Activated naive CD4-positive, alpha-beta T cell treated with anti-CD3 and anti-CD28 coated beads, Interleukin-2, amount 50 U/mL, for 24 hours (primary cell): ENCODE results near the gene ENPP6.
"Not testable (repeated sequence)": the region's sequence is repeated elsewhere in the genome, so short reads cannot be mapped to it uniquely, and the experiment has no call there.

ENCODE experiments used
- H3K27ac Mint-ChIP-seq: one replicate; pipeline ENCODE4 v1.8.0; 2021; ENCODE audit warnings: mild to moderate bottlenecking, mixed read lengths
- H3K27me3 Mint-ChIP-seq: one replicate; pipeline ENCODE4 v1.8.0; 2021; ENCODE audit warnings: mixed read lengths
- H3K36me3 Mint-ChIP-seq: one replicate; pipeline ENCODE4 v1.8.0; 2021; ENCODE audit warnings: mixed read lengths
- H3K4me1 Mint-ChIP-seq: one replicate; pipeline ENCODE4 v1.8.0; 2021; ENCODE audit warnings: mixed read lengths
- H3K4me3 Mint-ChIP-seq: one replicate; pipeline ENCODE4 v1.8.0; 2021; ENCODE audit warnings: mild to moderate bottlenecking, mixed read lengths
- H3K9me3 Mint-ChIP-seq: one replicate; pipeline ENCODE4 v1.8.0; 2021; ENCODE audit warnings: mixed read lengths

Gene ENPP6

DNA sequence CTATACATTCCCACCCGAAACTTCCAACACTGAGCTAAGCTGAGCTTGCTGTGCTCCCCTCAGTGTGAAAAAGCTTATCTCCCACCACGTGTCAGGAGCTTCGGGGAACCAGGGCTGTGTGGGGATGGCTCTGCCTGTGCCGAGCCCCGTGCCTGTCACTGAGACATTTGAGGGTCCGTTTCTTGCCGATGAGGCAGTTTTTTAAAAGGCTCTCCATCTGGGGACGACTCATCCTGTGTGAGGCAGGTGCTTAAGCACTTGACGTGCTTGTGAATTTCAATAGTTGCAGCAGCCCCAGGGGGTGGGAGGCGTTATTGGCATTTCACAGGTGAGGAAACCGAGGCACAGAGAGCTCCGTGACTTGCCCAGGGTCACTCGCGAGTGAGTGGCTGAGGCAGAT lies 160.8 kb downstream of the ENPP6 start:
- H3K4me1 Mint-ChIP-seq = no peaks in the 10 kb centered on the region

DNA sequence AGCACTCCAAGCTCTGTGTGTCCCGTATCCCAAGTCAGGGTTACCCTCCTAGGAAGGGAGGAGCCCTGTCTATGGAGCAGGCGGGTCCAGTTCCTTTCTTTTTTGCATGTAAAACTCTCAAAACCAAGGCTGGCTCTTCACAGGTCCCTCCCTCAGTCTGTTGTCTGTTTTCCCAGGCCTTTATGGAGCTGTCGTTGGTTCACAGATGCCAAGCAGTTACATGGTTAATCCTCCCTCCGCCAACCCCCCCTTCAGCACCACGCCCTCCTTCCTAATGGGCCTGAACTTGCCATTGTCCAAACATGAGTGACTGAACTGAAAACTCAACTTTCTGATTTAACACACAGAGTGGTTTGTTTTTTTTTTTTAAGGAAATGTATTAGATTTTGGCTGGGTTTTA lies 164.2 kb downstream of the ENPP6 start:
- Mint-ChIP-seq H3K36me3 (no peaks in the 10 kb centered on the region), H3K4me3 (no peak overlapping the region), H3K9me3 (peaks cover 7% of the 10 kb centered on the region), H3K4me1 (no peaks in the 10 kb centered on the region), H3K27me3 (peaks cover 12% of the 10 kb centered on the region), H3K27ac (no peak overlapping the region)

More for the DNA sequence above, 160.8 kb downstream of the ENPP6 start:
- Mint-ChIP-seq H3K4me3 (no peak overlapping the region), H3K27me3 (peaks cover 3% of the 10 kb centered on the region), H3K9me3 (peaks cover under 1% of the 10 kb centered on the region), H3K27ac (no peak overlapping the region), H3K36me3 (no peaks in the 10 kb centered on the region)

DNA sequence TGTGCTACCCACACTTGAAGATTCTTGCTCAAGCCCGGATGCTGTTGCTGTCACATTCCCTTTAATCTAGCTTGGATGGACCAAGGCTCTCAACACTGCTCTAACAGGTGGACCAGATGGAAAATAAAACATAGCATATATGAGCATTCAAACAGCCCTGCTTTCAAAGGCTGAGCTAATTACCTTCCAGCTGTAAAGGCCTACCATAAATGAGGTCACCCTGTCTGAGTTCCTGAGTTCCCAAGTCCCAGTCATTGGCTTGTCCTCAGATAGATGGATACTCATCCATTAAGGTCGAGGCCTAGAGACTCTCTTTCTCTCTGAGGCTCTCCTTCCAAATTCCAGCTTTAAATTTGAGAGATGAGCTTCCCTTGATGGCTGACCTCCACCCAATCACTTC lies 165.1 kb downstream of the ENPP6 start:
- H3K27ac Mint-ChIP-seq = no peak overlapping the region
- no peaks in the 10 kb centered on the region for H3K4me1 Mint-ChIP-seq
- H3K27me3 Mint-ChIP-seq = peaks cover 15% of the 10 kb centered on the region
- no peaks in the 10 kb centered on the region for H3K36me3 Mint-ChIP-seq
- no peak overlapping the region for H3K4me3 Mint-ChIP-seq
- peaks cover 11% of the 10 kb centered on the region for H3K9me3 Mint-ChIP-seq

DNA sequence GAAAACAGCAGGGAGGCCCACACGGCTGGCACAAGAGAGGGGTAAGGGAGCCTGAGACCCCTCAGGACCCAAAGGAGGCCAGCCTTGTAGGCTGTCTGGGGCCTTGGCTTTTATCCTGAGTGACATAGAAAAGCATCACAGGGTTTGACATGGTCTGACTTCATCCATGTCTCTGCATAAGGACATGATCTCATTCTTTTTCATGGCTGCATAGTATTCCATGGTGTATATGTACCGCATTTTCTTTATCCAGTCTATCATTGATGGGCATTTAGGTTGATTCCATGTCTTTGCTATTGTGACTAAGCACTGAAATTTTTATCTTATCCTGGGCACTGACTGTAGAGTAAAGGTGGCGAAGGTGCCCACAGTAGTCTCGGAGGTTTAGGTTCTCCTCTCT lies 166.4 kb downstream of the ENPP6 start:
- Mint-ChIP-seq H3K9me3 (peaks cover 25% of the 10 kb centered on the region), H3K27me3 (peaks cover 22% of the 10 kb centered on the region)
- H3K27ac Mint-ChIP-seq, H3K4me1 Mint-ChIP-seq, H3K4me3 Mint-ChIP-seq, H3K36me3 Mint-ChIP-seq: not testable (repeated sequence)

DNA sequence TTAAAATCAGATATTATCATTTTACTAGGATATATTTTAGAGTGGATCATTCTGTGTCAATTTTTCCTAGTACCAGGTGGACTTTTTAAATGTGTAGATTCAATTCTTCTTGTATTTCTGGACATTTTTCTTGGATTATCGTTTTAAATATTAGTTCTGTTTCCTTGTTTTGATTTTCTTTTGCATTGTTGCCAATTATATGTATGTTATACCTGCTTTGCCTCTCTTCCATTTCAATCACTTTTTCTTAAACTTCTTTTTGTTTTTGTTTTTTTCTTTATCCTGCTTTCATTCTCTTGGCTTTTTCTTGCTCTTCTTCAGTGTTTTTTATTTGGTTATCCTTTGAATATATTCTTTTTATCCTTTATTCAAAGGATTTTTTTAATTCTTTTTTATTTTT lies 171.5 kb downstream of the ENPP6 start:
- H3K27me3 Mint-ChIP-seq = peaks cover 18% of the 10 kb centered on the region
- peaks cover 25% of the 10 kb centered on the region for H3K9me3 Mint-ChIP-seq
- H3K4me1 Mint-ChIP-seq = no peaks in the 10 kb centered on the region

DNA sequence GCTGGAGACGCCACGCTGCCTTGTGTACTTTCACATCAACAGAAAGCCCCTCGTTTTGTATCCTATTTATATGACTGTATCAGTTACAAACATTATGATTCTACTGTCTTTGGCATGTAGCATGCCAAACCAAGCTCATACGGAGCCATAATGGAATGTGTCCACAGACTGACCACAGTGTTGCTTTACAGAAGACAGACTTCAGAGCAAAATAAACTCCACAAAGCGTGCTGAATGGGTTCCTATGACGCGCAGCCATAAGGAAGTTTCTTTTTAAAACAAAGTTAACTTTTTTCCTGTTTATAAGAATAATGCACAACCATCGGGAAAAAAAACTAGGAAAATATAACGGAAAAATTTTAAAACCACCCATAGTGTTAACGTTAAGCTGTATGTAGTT lies 176.5 kb downstream of the ENPP6 start:
- peaks cover 12% of the 10 kb centered on the region for H3K27me3 Mint-ChIP-seq
- no peak overlapping the region for H3K27ac Mint-ChIP-seq

More for the DNA sequence above, 171.5 kb downstream of the ENPP6 start:
- Mint-ChIP-seq H3K36me3 (peaks cover 6% of the 10 kb centered on the region), H3K27ac (no peak overlapping the region), H3K4me3 (no peak overlapping the region)

DNA sequence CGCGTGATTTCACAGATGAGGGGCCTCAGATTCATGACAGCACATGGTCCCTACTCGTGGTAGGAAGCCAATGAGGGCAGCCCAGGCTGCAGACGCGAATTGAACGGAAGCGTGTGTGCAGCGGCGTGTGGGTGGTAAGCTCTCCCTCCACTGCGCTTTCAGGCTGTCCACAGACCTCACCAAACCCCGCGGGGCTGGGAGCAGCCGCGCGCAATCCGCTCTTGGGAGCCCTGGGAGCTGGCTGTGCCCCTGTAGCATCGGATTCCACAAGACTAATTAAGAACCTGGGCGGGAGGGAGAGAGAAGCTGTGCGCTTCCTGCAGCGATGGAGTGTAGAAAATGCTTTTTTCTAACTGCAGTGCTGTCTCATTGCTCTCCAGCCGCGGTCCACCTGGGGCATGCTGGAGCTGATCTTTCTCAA lies 177.7 kb downstream of the ENPP6 start:
- Mint-ChIP-seq H3K9me3 (no peaks in the 10 kb centered on the region), H3K4me1 (peaks cover 7% of the 10 kb centered on the region), H3K27ac (no peak overlapping the region), H3K27me3 (peaks cover 8% of the 10 kb centered on the region), H3K36me3 (no peaks in the 10 kb centered on the region), H3K4me3 (no peak overlapping the region)

More for the DNA sequence above, 176.5 kb downstream of the ENPP6 start:
- no peaks in the 10 kb centered on the region for H3K36me3 Mint-ChIP-seq
- H3K9me3 Mint-ChIP-seq = peaks cover 6% of the 10 kb centered on the region
- H3K4me1 Mint-ChIP-seq = peaks cover 7% of the 10 kb centered on the region
- H3K4me3 Mint-ChIP-seq = no peak overlapping the region
